ENCODE data around the gene CHPT1.

CHPT1 gene

GRCh38 chr12:101670007-101670671 lies 27.3 kb upstream of the CHPT1 start:
- Histone ChIP-seq H2AFZ (ENCODE audit: low read depth, low read length) (no peak overlapping the region), H3K9me3 (ENCODE audit: insufficient read depth, low read length, severe bottlenecking) (no peaks in the 10 kb centered on the region), H3K4me1 (ENCODE audit: insufficient read depth, low read length) (peaks cover 5% of the 10 kb centered on the region; the same call in 1 of the 2 replicates), H4K20me1 (ENCODE audit: insufficient read depth, low read length) (no peaks in the 10 kb centered on the region), H3K9ac (ENCODE audit: low read depth, low read length) (no peak overlapping the region), H3K27me3 (ENCODE audit: insufficient read depth, low read length, poor library complexity) (peaks cover 3% of the 10 kb centered on the region), H3K36me3 (ENCODE audit: insufficient read depth, low read length) (no peaks in the 10 kb centered on the region), H3K4me3 (ENCODE audit: low read depth in 1 of 2, low read length in 2 of 2) (no peak overlapping the region), H3K79me2 (ENCODE audit: insufficient read depth, low read length) (no peaks in the 10 kb centered on the region), H3K4me2 (ENCODE audit: insufficient read depth, low read length) (no peak overlapping the region), H3K27ac (ENCODE audit: low read length) (no peak overlapping the region)
- DNase-seq: peak; percentile 19
- TF ChIP-seq CTCF (IDR thresholded peaks at IDR 0.05; ENCODE audit: borderline replicate concordance, extremely low read depth, low read length, poor library complexity, severe bottlenecking) (peak; percentile 48), EZH2 (IDR thresholded peaks at IDR 0.05; ENCODE audit: borderline replicate concordance, low read depth, low read length, severe bottlenecking) (no peak)
- ATAC-seq (ENCODE audit: insufficient read depth, low read depth): no peak

- Histone ChIP-seq H3K36me3 (ENCODE audit: insufficient read depth, low read length) (no peaks in the 10 kb centered on the region), H3K27ac (ENCODE audit: low read length) (no peak overlapping the region), H3K4me1 (ENCODE audit: insufficient read depth, low read length) (peaks cover 5% of the 10 kb centered on the region; the same call in 1 of the 2 replicates), H3K4me2 (ENCODE audit: insufficient read depth, low read length) (peak overlapping the region; percentile 18; the same call in 1 of the 2 replicates), H3K9me3 (ENCODE audit: insufficient read depth, low read length, severe bottlenecking) (no peaks in the 10 kb centered on the region), H3K27me3 (ENCODE audit: insufficient read depth, low read length, poor library complexity) (peaks cover 3% of the 10 kb centered on the region), H3K79me2 (ENCODE audit: insufficient read depth, low read length) (no peaks in the 10 kb centered on the region), H3K4me3 (ENCODE audit: low read depth in 1 of 2, low read length in 2 of 2) (no peak overlapping the region), H3K9ac (ENCODE audit: low read depth, low read length) (no peak overlapping the region), H4K20me1 (ENCODE audit: insufficient read depth, low read length) (no peaks in the 10 kb centered on the region), H2AFZ (ENCODE audit: low read depth, low read length) (no peak overlapping the region)
- peak; percentile 63; the same call in 2 of the 3 replicates for ATAC-seq (ENCODE audit: insufficient read depth, low read depth)
- peak; percentile 8 for DNase-seq
- TF ChIP-seq CTCF (IDR thresholded peaks at IDR 0.05; ENCODE audit: borderline replicate concordance, extremely low read depth, low read length, poor library complexity, severe bottlenecking) (no peak), EZH2 (IDR thresholded peaks at IDR 0.05; ENCODE audit: borderline replicate concordance, low read depth, low read length, severe bottlenecking) (no peak)
Measured at GRCh38 chr12:101671157-101671791, 26.2 kb upstream of the CHPT1 start.

- Histone ChIP-seq H3K4me2 (ENCODE audit: insufficient read depth, low read length) (no peak overlapping the region), H3K27ac (ENCODE audit: low read length) (no peak overlapping the region), H3K9me3 (ENCODE audit: insufficient read depth, low read length, severe bottlenecking) (no peaks in the 10 kb centered on the region), H3K4me3 (ENCODE audit: low read depth in 1 of 2, low read length in 2 of 2) (no peak overlapping the region), H4K20me1 (ENCODE audit: insufficient read depth, low read length) (no peaks in the 10 kb centered on the region), H3K36me3 (ENCODE audit: insufficient read depth, low read length) (no peaks in the 10 kb centered on the region), H3K9ac (ENCODE audit: low read depth, low read length) (no peak overlapping the region), H3K4me1 (ENCODE audit: insufficient read depth, low read length) (peaks cover 5% of the 10 kb centered on the region; the same call in 1 of the 2 replicates), H3K79me2 (ENCODE audit: insufficient read depth, low read length) (no peaks in the 10 kb centered on the region), H2AFZ (ENCODE audit: low read depth, low read length) (no peak overlapping the region), H3K27me3 (ENCODE audit: insufficient read depth, low read length, poor library complexity) (peaks cover 3% of the 10 kb centered on the region)
- ATAC-seq (ENCODE audit: insufficient read depth, low read depth) (no peak), DNase-seq (no peak)
- TF ChIP-seq CTCF (IDR thresholded peaks at IDR 0.05; ENCODE audit: borderline replicate concordance, extremely low read depth, low read length, poor library complexity, severe bottlenecking) (no peak), EZH2 (IDR thresholded peaks at IDR 0.05; ENCODE audit: borderline replicate concordance, low read depth, low read length, severe bottlenecking) (no peak)
Measured at GRCh38 chr12:101671833-101672232, 25.6 kb upstream of the CHPT1 start.

Measured in DND-41 (cell line).